Endodermal cell (in vitro differentiated cells): ENCODE data around the gene ZMYM3. TPM values are rescaled to one million over a fixed set of nuclear protein-coding genes. Genes with fewer than 3 reads are reported as not detected.

ENCODE experiments used
- DNase-seq: peaks from one replicate; pipeline ENCODE4 v3.0.0-alpha.2; 2017
- H3K27ac ChIP-seq: 2 replicates; pipeline ENCODE4 v1.5.1; 2013; ENCODE audit warnings: mild to moderate bottlenecking, low read depth, low read length, moderate library complexity
- H3K27me3 ChIP-seq: 2 replicates; pipeline ENCODE4 v1.6.1; 2013; ENCODE audit warnings: mild to moderate bottlenecking, low read length, moderate library complexity; ENCODE audit not compliant: insufficient read depth, control insufficient read depth, poor library complexity, severe bottlenecking
- H3K36me3 ChIP-seq: 2 replicates; pipeline ENCODE4 v1.7.0; 2013; ENCODE audit warnings: mild to moderate bottlenecking, low read length, moderate library complexity; ENCODE audit not compliant: control insufficient read depth, insufficient read depth
- H3K4me1 ChIP-seq: one replicate; pipeline ENCODE4 v1.7.0; 2013; ENCODE audit warnings: low read length; ENCODE audit not compliant: control insufficient read depth, insufficient read depth
- H3K4me3 ChIP-seq: 2 replicates; pipeline ENCODE4 v1.5.1; 2013; ENCODE audit warnings: mild to moderate bottlenecking, low read length, moderate library complexity
- H3K9ac ChIP-seq: 2 replicates; pipeline ENCODE4 v1.6.1; 2013; ENCODE audit warnings: mild to moderate bottlenecking, low read length, moderate library complexity; ENCODE audit not compliant: poor library complexity, severe bottlenecking; ENCODE audit errors: extremely low read depth
- H3K9me3 ChIP-seq: 2 replicates; pipeline ENCODE4 v1.6.1; 2013; ENCODE audit warnings: mild to moderate bottlenecking, low read length, moderate library complexity; ENCODE audit not compliant: control insufficient read depth
- H3K27ac Mint-ChIP-seq: 2 replicates; pipeline ENCODE4 v1.8.0; 2020; ENCODE audit warnings: mixed read lengths
- H3K27me3 Mint-ChIP-seq: 2 replicates; pipeline ENCODE4 v1.8.0; 2021; ENCODE audit warnings: mild to moderate bottlenecking, mixed read lengths; ENCODE audit not compliant: insufficient read depth
- H3K36me3 Mint-ChIP-seq: 2 replicates; pipeline ENCODE4 v1.8.0; 2020; ENCODE audit warnings: low read depth, mixed read lengths
- H3K4me1 Mint-ChIP-seq: 2 replicates; pipeline ENCODE4 v1.8.0; 2020; ENCODE audit warnings: mixed read lengths
- H3K4me3 Mint-ChIP-seq: 2 replicates; pipeline ENCODE4 v1.8.0; 2020; ENCODE audit warnings: mild to moderate bottlenecking, moderate library complexity, mixed read lengths
- H3K9me3 Mint-ChIP-seq: 2 replicates; pipeline ENCODE4 v1.8.0; 2020; ENCODE audit warnings: mild to moderate bottlenecking, mixed read lengths
- WGBS, 2 experiments: methylation state at CpG; one replicate each; pipeline versions ENCODE4 v1.1.5 to v1.1.7; 2013; ENCODE audit warnings: missing lambda C conversion rate in 2 of 2, mixed read lengths in 1 of 2; ENCODE audit not compliant: insufficient coverage in 1 of 2, insufficient read length in 1 of 2; 5-methylcytosine and 5-hydroxymethylcytosine counted together
- total RNA-seq, 2 donors: library from RNA; stranded (reverse); fragmentation: NEBNext Ultra II Directional in 1 of 2; extraction: Animal tissue kit (Norgen Biotek cat#: 25700) in 1 of 2; gene quantifications; 2 replicates in 1 of 2; 3 replicates in 1 of 2; pipeline ENCODE4 v1.2.1, GENCODE V29; 2021
- TF ChIP-seq, protein P1 (sequence below): fragments of 200-600 bp; sonication (generic); conservative IDR thresholded peaks from 2 replicates; pipeline ENCODE4 v1.5.0; 2021; ENCODE audit warnings: antibody characterized with exemption, mild to moderate bottlenecking

The ZMYM3 gene
- total RNA-seq, 2 donors from 2014 or later = 91.0 to 91.8 TPM

DNA sequence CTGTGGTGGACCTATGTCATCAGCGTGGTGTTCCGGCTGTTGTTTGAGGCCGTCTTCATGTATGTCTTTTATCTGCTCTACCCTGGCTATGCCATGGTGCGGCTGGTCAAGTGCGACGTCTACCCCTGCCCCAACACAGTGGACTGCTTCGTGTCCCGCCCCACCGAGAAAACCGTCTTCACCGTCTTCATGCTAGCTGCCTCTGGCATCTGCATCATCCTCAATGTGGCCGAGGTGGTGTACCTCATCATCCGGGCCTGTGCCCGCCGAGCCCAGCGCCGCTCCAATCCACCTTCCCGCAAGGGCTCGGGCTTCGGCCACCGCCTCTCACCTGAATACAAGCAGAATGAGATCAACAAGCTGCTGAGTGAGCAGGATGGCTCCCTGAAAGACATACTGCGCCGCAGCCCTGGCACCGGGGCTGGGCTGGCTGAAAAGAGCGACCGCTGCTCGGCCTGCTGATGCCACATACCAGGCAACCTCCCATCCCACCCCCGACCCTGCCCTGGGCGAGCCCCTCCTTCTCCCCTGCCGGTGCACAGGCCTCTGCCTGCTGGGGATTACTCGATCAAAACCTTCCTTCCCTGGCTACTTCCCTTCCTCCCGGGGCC lies 29.7 kb downstream of the ZMYM3 start:
- no peak overlapping the region for H3K4me3 ChIP-seq
- no peaks in the 10 kb centered on the region for H3K27me3 ChIP-seq
- H3K4me1 ChIP-seq = peaks cover 4% of the 10 kb centered on the region
- Mint-ChIP-seq H3K4me3 (no peak overlapping the region), H3K9me3 (peaks cover 70% of the 10 kb centered on the region), H3K27me3 (peaks cover 1% of the 10 kb centered on the region), H3K27ac (no peak overlapping the region), H3K4me1 (peaks cover 23% of the 10 kb centered on the region), H3K36me3 (no peaks in the 10 kb centered on the region)
- 80 to 82% methylated on average over 2 to 31 of the region's 32 CpGs for WGBS, 2 experiments
- H3K9me3 ChIP-seq = no peaks in the 10 kb centered on the region
- TF ChIP-seq, protein P1, sequence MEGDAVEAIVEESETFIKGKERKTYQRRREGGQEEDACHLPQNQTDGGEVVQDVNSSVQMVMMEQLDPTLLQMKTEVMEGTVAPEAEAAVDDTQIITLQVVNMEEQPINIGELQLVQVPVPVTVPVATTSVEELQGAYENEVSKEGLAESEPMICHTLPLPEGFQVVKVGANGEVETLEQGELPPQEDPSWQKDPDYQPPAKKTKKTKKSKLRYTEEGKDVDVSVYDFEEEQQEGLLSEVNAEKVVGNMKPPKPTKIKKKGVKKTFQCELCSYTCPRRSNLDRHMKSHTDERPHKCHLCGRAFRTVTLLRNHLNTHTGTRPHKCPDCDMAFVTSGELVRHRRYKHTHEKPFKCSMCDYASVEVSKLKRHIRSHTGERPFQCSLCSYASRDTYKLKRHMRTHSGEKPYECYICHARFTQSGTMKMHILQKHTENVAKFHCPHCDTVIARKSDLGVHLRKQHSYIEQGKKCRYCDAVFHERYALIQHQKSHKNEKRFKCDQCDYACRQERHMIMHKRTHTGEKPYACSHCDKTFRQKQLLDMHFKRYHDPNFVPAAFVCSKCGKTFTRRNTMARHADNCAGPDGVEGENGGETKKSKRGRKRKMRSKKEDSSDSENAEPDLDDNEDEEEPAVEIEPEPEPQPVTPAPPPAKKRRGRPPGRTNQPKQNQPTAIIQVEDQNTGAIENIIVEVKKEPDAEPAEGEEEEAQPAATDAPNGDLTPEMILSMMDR = no peak
- no peaks in the 10 kb centered on the region for H3K36me3 ChIP-seq
- peak; percentile 51 for DNase-seq
- H3K9ac ChIP-seq = no peak overlapping the region
- no peak overlapping the region for H3K27ac ChIP-seq

DNA sequence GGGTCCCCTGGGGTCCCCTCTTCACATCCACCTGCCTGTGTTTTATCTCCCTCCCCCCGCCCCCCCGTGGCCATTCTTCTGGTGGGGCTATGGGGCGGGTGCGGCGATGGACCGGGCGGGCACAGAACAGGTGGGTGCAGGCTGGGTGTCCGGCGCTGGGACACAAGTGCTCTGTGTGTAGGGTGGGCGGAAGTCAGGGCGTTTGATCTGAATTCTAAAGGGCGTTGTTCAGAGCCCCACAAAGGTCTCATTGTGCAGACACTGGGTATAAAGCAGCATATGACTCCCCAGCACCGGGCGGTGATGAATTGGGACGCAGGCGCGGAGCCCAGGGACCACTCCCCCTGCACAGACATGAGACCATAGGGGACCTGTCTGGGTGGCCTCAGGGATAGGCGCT lies 31.0 kb downstream of the ZMYM3 start, which contains the start of gene GJB1:
GJB1 (plus strand) TSS at position 296 of the 400 bp plus-strand sequence. CDS start 484 bp downstream, outside the sequence.
- WGBS, 2 experiments = 96 to 100% methylated on average over 1 to 15 of the region's 18 CpGs
- Histone ChIP-seq H3K27ac (no peak within 1 kb of the TSS), H3K9me3 (no peaks in the 10 kb centered on the region), H3K27me3 (no peaks in the 10 kb centered on the region), H3K36me3 (no peaks in the 10 kb centered on the region), H3K4me1 (peaks cover 4% of the 10 kb centered on the region), H3K9ac (no peak within 1 kb of the TSS), H3K4me3 (no peak within 1 kb of the TSS)
- H3K9me3 Mint-ChIP-seq = peaks cover 60% of the 10 kb centered on the region
- no peaks in the 10 kb centered on the region for H3K36me3 Mint-ChIP-seq
- peaks cover 23% of the 10 kb centered on the region for H3K4me1 Mint-ChIP-seq
- no peak within 1 kb of the TSS for H3K4me3 Mint-ChIP-seq
- H3K27me3 Mint-ChIP-seq = peaks cover 1% of the 10 kb centered on the region
- DNase-seq = no peak
- TF ChIP-seq, protein P1 = no peak
- H3K27ac Mint-ChIP-seq = no peak within 1 kb of the TSS

DNA sequence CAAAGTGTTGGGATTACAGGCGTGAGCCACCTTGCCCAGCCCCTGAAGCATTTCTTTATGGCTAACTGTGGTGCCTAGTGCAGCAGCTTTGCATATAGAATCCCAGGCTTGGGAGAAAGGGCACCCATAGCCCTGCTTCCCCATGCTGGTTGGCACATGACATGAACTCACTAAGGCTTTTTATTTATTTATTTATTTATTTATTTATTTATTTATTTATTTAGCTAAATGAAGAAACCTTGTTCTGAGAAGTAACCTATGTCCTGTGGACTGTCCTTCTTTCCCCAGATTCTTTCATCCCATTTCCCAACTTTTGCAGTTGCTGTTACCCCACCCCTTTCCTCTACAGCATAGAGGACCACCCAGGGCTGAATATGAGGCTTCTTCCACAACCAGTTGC lies 32.8 kb downstream of the ZMYM3 start:
- Mint-ChIP-seq H3K36me3 (no peaks in the 10 kb centered on the region), H3K4me1 (peaks cover 24% of the 10 kb centered on the region), H3K9me3 (peaks cover 61% of the 10 kb centered on the region), H3K4me3 (no peak overlapping the region), H3K27ac (no peak overlapping the region), H3K27me3 (peaks cover 1% of the 10 kb centered on the region)
- Histone ChIP-seq H3K36me3 (no peaks in the 10 kb centered on the region), H3K4me1 (peaks cover 4% of the 10 kb centered on the region), H3K9ac (no peak overlapping the region), H3K27me3 (no peaks in the 10 kb centered on the region), H3K4me3 (no peak overlapping the region), H3K27ac (no peak overlapping the region), H3K9me3 (no peaks in the 10 kb centered on the region)
- 88 to 90% methylated on average over 1 of the region's 1 CpG for WGBS, 2 experiments
- TF ChIP-seq, protein P1 = no peak
- no peak for DNase-seq
